ENCODE data around the gene PZP.

PZP gene

GRCh38 chr12:9123781-9124382 lies 84.3 kb downstream of the PZP start:
- Histone ChIP-seq H3K4me3 (replicated peaks; ENCODE audit: insufficient read depth, low read length) (no peak overlapping the region), H3K27me3 (ENCODE audit: insufficient read depth, poor library complexity, severe bottlenecking) (no peaks in the 10 kb centered on the region), H3K27ac (replicated peaks) (no peak overlapping the region)
- TF ChIP-seq REST (IDR thresholded peaks at IDR 0.05; ENCODE audit: insufficient replicate concordance, low read depth) (no peak), GABPA (IDR thresholded peaks at IDR 0.05; ENCODE audit: low read depth) (no peak), CTCF (IDR thresholded peaks at IDR 0.05; ENCODE audit: insufficient read depth, low read length) (no peak), SPI1 (IDR thresholded peaks at IDR 0.05; ENCODE audit: borderline replicate concordance, low read depth) (no peak), POLR2AphosphoS5 (IDR thresholded peaks at IDR 0.05; ENCODE audit: low read depth) (no peak)
- no peak for DNase-seq (ENCODE audit: low read depth in 1 of 2, low spot score in 1 of 2)

GRCh38 chr12:9122091-9122609 lies 86.0 kb downstream of the PZP start:
- no peak for DNase-seq (ENCODE audit: low read depth in 1 of 2, low spot score in 1 of 2)
- H3K27ac ChIP-seq (replicated peaks), result no peak overlapping the region
- H3K4me3 ChIP-seq (replicated peaks; ENCODE audit: insufficient read depth, low read length), result no peak overlapping the region
- TF ChIP-seq GABPA (IDR thresholded peaks at IDR 0.05; ENCODE audit: low read depth), result no peak
- no peak for TF ChIP-seq REST (IDR thresholded peaks at IDR 0.05; ENCODE audit: insufficient replicate concordance, low read depth)
- TF ChIP-seq POLR2AphosphoS5 (IDR thresholded peaks at IDR 0.05; ENCODE audit: low read depth), result no peak
- no peak for TF ChIP-seq SPI1 (IDR thresholded peaks at IDR 0.05; ENCODE audit: borderline replicate concordance, low read depth)
- no peak for TF ChIP-seq CTCF (IDR thresholded peaks at IDR 0.05; ENCODE audit: insufficient read depth, low read length)
- no peaks in the 10 kb centered on the region for H3K27me3 ChIP-seq (ENCODE audit: insufficient read depth, poor library complexity, severe bottlenecking)

GRCh38 chr12:9120487-9121184 lies 87.6 kb downstream of the PZP start:
- Histone ChIP-seq H3K27ac (replicated peaks) (no peak overlapping the region), H3K4me3 (replicated peaks; ENCODE audit: insufficient read depth, low read length) (no peak overlapping the region), H3K27me3 (ENCODE audit: insufficient read depth, poor library complexity, severe bottlenecking) (no peaks in the 10 kb centered on the region)
- DNase-seq (ENCODE audit: low read depth in 1 of 2, low spot score in 1 of 2), result no peak
- TF ChIP-seq CTCF (IDR thresholded peaks at IDR 0.05; ENCODE audit: insufficient read depth, low read length) (no peak), POLR2AphosphoS5 (IDR thresholded peaks at IDR 0.05; ENCODE audit: low read depth) (no peak), GABPA (IDR thresholded peaks at IDR 0.05; ENCODE audit: low read depth) (no peak)
